Measurements from ENCODE around the gene DNAJB12.
"Not testable (repeated sequence)": the region's sequence is repeated elsewhere in the genome, so short reads cannot be mapped to it uniquely, and the experiment has no call there.

The DNAJB12 gene

DNA sequence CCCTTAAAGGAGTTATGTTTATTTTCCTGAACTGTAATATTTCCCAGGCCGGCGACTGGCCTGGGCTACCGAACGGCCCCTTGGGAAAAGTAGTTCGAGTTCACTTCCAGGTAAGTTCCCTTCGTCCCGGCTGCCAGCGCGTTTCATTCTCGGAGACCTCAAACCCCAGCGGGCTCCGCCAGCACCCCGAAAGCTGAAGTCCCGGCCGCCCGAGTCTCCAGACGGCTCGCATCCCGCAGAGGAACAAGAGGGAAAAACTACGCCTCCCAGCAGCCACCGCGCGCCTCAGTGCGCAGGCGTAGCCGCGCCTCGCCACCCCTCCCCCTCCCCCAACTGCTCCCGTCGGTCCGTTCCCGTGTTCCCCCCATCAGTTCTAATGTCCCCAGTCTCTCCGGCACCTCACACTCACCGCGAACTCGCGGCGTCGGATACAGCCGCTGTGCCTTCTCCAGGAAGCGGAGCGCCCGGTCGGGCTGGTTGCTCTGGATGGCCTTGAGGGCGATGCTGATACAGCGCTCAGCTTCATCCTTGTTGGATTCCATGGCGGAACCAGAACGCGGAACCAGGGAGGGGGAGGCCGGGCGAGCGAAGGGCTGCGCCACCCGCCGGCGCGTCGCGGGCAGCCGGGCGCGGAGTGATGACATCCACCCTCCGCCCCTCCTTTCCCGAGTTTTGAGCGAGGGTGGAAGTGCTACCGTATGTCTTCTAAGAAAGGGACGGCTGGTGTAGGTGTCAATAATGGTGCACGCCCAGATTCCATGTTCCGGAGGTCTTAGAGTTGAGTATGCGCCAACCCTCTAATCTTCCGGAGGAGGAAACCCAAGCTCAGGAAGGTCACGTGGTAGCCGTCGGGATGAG, at the start of gene DNAJB12:
TSS of gene DNAJB12 (minus strand) at position 564 of the 858 bp plus-strand sequence. CDS start at position 542, 22 bp downstream.
- Mint-ChIP-seq H3K9me3 (ENCODE audit: low read depth) (no peaks in the 10 kb centered on the region), H3K4me3 (peak within 1 kb of the TSS; percentile 97), H3K36me3 (peaks cover 9% of the 10 kb centered on the region), H3K4me1 (ENCODE audit: low read depth) (peaks cover 41% of the 10 kb centered on the region), H3K27me3 (no peaks in the 10 kb centered on the region), H3K27ac (peak within 1 kb of the TSS; percentile 98)

DNA sequence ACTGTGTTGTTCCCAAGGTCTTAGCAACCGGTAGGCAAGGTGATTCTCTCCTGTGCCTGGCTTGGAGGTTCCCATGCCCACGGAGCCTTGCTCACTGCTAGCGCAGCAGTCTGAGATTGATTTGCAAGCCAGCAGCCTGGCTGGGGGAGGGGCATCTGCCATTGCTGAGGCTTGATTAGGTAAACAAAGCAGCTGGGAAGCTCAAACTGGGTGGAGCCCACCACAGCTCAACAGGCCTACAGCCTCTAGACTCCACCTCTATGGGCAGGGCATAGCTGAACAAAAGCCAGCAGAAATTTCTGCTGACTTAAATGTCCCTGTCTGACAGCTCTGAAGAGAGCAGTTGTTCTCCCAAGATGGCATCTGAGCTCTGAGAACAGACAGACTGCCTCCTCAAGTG, 40.9 kb upstream of the DNAJB12 start:
- not testable (repeated sequence) for H3K27me3 Mint-ChIP-seq; H3K27ac Mint-ChIP-seq; H3K4me3 Mint-ChIP-seq; H3K9me3 Mint-ChIP-seq (ENCODE audit: low read depth); H3K4me1 Mint-ChIP-seq (ENCODE audit: low read depth)
- H3K36me3 Mint-ChIP-seq, result peaks cover 16% of the 10 kb centered on the region

GRCh38 chr10:72392571-72392970, 37.9 kb upstream of the DNAJB12 start:
- Mint-ChIP-seq H3K36me3 (peaks cover 16% of the 10 kb centered on the region), H3K27me3 (no peaks in the 10 kb centered on the region), H3K4me3 (no peak overlapping the region), H3K27ac (no peak overlapping the region), H3K4me1 (ENCODE audit: low read depth) (peaks cover 10% of the 10 kb centered on the region), H3K9me3 (ENCODE audit: low read depth) (no peaks in the 10 kb centered on the region)

DNA sequence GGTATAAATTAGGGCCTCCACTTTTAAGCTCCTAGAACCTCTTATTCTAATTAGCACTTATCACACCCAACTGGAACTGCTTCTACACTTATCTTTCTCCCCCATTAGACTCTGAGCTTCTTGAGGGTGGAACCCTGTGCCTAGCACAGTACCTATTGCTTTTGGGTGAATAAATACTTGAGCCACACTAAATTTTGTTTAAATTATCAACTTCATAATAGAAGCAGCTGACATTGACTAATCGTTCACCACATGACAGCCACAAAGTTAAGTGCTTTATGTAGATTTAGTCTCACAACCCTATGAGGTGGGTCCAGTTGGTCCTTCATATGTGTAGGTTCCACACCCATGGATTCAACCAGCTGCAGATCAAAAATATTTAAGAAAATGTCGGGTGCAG, 36.0 kb upstream of the DNAJB12 start:
- H3K4me3 Mint-ChIP-seq, result no peak overlapping the region
- H3K27ac Mint-ChIP-seq, result no peak overlapping the region
- peaks cover 10% of the 10 kb centered on the region for H3K4me1 Mint-ChIP-seq (ENCODE audit: low read depth)
- H3K9me3 Mint-ChIP-seq (ENCODE audit: low read depth), result no peaks in the 10 kb centered on the region
- H3K27me3 Mint-ChIP-seq, result no peaks in the 10 kb centered on the region
- H3K36me3 Mint-ChIP-seq, result peaks cover 12% of the 10 kb centered on the region

- no peak overlapping the region for H3K4me3 Mint-ChIP-seq
- H3K36me3 Mint-ChIP-seq, result peaks cover 10% of the 10 kb centered on the region
- peaks cover 10% of the 10 kb centered on the region for H3K4me1 Mint-ChIP-seq (ENCODE audit: low read depth)
- H3K27ac Mint-ChIP-seq, result no peak overlapping the region
- H3K9me3 Mint-ChIP-seq (ENCODE audit: low read depth), result no peaks in the 10 kb centered on the region
- H3K27me3 Mint-ChIP-seq, result no peaks in the 10 kb centered on the region
These were observed 35.0 kb upstream of the DNAJB12 start for GRCh38 chr10:72389716-72390115.

GRCh38 chr10:72389014-72389413, 34.3 kb upstream of the DNAJB12 start:
- Mint-ChIP-seq H3K36me3 (peaks cover 10% of the 10 kb centered on the region), H3K4me3 (no peak overlapping the region), H3K4me1 (ENCODE audit: low read depth) (peaks cover 10% of the 10 kb centered on the region), H3K9me3 (ENCODE audit: low read depth) (no peaks in the 10 kb centered on the region), H3K27me3 (no peaks in the 10 kb centered on the region), H3K27ac (no peak overlapping the region)

- Mint-ChIP-seq H3K36me3 (peaks cover 7% of the 10 kb centered on the region), H3K9me3 (ENCODE audit: low read depth) (no peaks in the 10 kb centered on the region), H3K27ac (no peak overlapping the region), H3K4me3 (no peak overlapping the region), H3K4me1 (ENCODE audit: low read depth) (peaks cover 10% of the 10 kb centered on the region), H3K27me3 (no peaks in the 10 kb centered on the region)
These were observed 33.3 kb upstream of the DNAJB12 start for GRCh38 chr10:72388062-72388461.

GRCh38 chr10:72386916-72387586, 32.3 kb upstream of the DNAJB12 start:
- no peaks in the 10 kb centered on the region for H3K9me3 Mint-ChIP-seq (ENCODE audit: low read depth)
- peaks cover 2% of the 10 kb centered on the region for H3K36me3 Mint-ChIP-seq
- no peaks in the 10 kb centered on the region for H3K27me3 Mint-ChIP-seq
- H3K4me3 Mint-ChIP-seq, result no peak overlapping the region
- peaks cover 10% of the 10 kb centered on the region for H3K4me1 Mint-ChIP-seq (ENCODE audit: low read depth)
- H3K27ac Mint-ChIP-seq, result no peak overlapping the region

GRCh38 chr10:72385724-72386123, 31.0 kb upstream of the DNAJB12 start:
- Mint-ChIP-seq H3K9me3 (ENCODE audit: low read depth) (no peaks in the 10 kb centered on the region), H3K4me1 (ENCODE audit: low read depth) (peaks cover 10% of the 10 kb centered on the region), H3K4me3 (no peak overlapping the region), H3K36me3 (peaks cover 2% of the 10 kb centered on the region), H3K27me3 (no peaks in the 10 kb centered on the region), H3K27ac (no peak overlapping the region)

DNA sequence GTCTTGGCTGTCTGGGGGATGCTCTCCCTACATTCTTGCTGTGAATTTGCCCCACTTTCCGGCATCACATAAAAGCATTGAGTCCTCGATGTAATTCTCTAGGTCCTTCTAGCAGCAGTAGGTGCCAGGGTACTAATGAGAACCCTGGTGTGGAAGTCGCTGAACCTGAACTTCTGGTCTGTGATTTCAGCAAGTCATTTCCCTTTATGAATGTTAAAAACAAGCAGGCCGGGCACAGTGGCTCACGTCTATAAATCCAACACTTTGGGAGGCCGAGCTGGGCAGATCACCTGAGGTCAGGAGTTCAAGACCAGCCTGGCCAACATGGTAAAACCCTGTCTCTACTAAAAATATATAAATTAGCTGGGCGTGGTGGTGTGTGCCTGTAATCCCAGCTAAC, 30.3 kb upstream of the DNAJB12 start:
- not testable (repeated sequence) for H3K9me3 Mint-ChIP-seq (ENCODE audit: low read depth); H3K4me3 Mint-ChIP-seq; H3K4me1 Mint-ChIP-seq (ENCODE audit: low read depth); H3K27ac Mint-ChIP-seq; H3K36me3 Mint-ChIP-seq; H3K27me3 Mint-ChIP-seq

DNA sequence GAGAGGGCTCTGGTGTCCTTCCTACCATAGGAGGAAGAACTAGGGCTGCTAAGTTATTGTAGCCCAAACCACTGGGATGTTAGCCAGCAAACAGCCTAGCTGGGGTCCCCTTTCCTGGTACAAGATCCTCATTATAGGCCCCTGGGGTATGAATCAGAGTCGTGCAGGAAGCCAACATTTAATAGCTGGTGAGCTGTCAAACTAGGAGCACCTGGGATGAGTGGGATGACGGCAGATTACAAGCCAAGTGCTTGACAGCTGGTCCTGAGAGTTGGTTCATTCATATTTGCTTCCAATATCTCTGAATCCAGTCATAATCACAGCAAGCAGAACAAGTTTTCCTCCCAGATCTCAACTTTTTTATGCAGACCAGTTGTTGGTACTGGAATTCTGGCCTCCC, 25.1 kb upstream of the DNAJB12 start:
- H3K9me3 Mint-ChIP-seq (ENCODE audit: low read depth), result no peaks in the 10 kb centered on the region
- peaks cover 2% of the 10 kb centered on the region for H3K36me3 Mint-ChIP-seq
- H3K4me1 Mint-ChIP-seq (ENCODE audit: low read depth), result no peaks in the 10 kb centered on the region
- no peaks in the 10 kb centered on the region for H3K27me3 Mint-ChIP-seq
- H3K4me3 Mint-ChIP-seq, result no peak overlapping the region
- no peak overlapping the region for H3K27ac Mint-ChIP-seq

- Mint-ChIP-seq H3K4me3 (no peak overlapping the region), H3K27me3 (no peaks in the 10 kb centered on the region), H3K4me1 (ENCODE audit: low read depth) (no peaks in the 10 kb centered on the region), H3K27ac (no peak overlapping the region), H3K9me3 (ENCODE audit: low read depth) (no peaks in the 10 kb centered on the region), H3K36me3 (peaks cover 2% of the 10 kb centered on the region)
These were observed 24.3 kb upstream of the DNAJB12 start for GRCh38 chr10:72379062-72379461.

DNA sequence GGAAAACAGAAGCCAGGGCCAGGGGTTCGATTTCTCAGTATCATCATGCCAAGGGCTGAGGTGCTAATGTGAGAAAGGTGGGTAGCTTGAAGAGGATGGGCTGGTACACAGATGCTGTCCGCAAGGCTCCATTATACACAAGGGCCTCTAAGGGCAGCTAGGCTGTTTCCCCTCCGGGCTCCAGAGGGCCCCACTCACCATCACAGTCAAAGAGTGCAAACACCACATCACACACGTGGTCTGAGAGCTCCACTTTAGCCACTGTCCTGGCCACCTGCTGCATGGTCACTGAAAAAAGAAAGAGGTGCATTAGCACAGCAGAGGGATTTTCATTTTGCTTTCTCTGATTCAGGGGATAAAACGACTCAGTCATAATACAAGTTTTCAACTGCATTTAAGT, 20.9 kb upstream of the DNAJB12 start:
- Mint-ChIP-seq H3K27ac (no peak overlapping the region), H3K4me1 (ENCODE audit: low read depth) (peaks cover 2% of the 10 kb centered on the region)

DNA sequence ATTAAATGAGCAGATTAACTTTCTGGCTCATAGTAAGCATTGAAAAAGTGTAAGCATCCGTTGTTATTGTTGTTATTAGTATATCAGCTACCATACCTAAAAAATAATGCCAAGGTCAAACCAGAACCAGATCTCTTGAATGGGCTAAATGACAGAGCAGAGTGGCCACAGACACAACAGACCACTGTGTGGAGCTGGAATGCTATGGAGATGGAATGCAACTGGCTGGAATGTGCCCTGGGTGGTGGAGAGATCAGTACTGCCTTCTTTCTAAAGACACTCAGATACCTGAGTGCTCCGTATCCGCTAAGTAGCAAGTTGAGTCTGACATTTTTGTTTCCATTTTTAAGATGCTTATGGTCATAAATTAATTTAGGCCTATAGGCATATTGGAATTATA, 20.5 kb upstream of the DNAJB12 start:
- no peak overlapping the region for H3K27ac Mint-ChIP-seq
- H3K4me3 Mint-ChIP-seq, result no peak overlapping the region
- H3K4me1 Mint-ChIP-seq (ENCODE audit: low read depth), result peaks cover 6% of the 10 kb centered on the region
- no peaks in the 10 kb centered on the region for H3K27me3 Mint-ChIP-seq
- H3K36me3 Mint-ChIP-seq, result peaks cover 6% of the 10 kb centered on the region
- H3K9me3 Mint-ChIP-seq (ENCODE audit: low read depth), result no peaks in the 10 kb centered on the region

More for the DNA sequence above, 20.9 kb upstream of the DNAJB12 start:
- Mint-ChIP-seq H3K4me3 (no peak overlapping the region), H3K27me3 (no peaks in the 10 kb centered on the region), H3K36me3 (peaks cover 2% of the 10 kb centered on the region), H3K9me3 (ENCODE audit: low read depth) (no peaks in the 10 kb centered on the region)

- Mint-ChIP-seq H3K27me3 (no peaks in the 10 kb centered on the region), H3K36me3 (peaks cover 7% of the 10 kb centered on the region), H3K4me3 (no peak overlapping the region), H3K9me3 (ENCODE audit: low read depth) (no peaks in the 10 kb centered on the region), H3K4me1 (ENCODE audit: low read depth) (peaks cover 9% of the 10 kb centered on the region), H3K27ac (peak overlapping the region; percentile 37)
These were observed 15.5 kb upstream of the DNAJB12 start for GRCh38 chr10:72370201-72370722.

Data from activated naive CD8-positive, alpha-beta T cell (primary cell).